ENCODE measurements around the gene EHMT1. TPM values are rescaled to one million over a fixed set of nuclear protein-coding genes. Genes with fewer than 3 reads are reported as not detected.

The EHMT1 gene
- total and polyA plus RNA-seq, 9 of the 15 experiments (the other 6 are each of a cell fraction or from before 2014, with no cell fraction given), result 2.2 to 76.0 (median 36.4) TPM

- H3K9ac ChIP-seq (ENCODE audit: insufficient read depth in 1 of 2, low read depth in 2 of 2, low read length in 2 of 2), result no peak overlapping the region
- H2AFZ ChIP-seq (ENCODE audit: low read depth, low read length), result no peak overlapping the region
- TF ChIP-seq CBX3 (IDR thresholded peaks at IDR 0.05; ENCODE audit: borderline replicate concordance in 1 of 2, low read length in 2 of 2) (0 out of 3 replicates have a peak, but pooled peaks of 1 of the 2 experiments have one; percentile 4), ZNF121 (CRISPR knock-in tag; conservative IDR thresholded peaks at IDR 0.05) (peak; percentile 67), ESRRB (CRISPR knock-in tag; IDR thresholded peaks at IDR 0.05; ENCODE audit: borderline replicate concordance) (no peak)
- WGBS (ENCODE audit: insufficient coverage, low coverage, missing lambda C conversion rate), result 71% methylated on average over 5 of the region's 5 CpGs
- H3K36me3 ChIP-seq (ENCODE audit: control insufficient read depth, insufficient read depth, low read length), result no peaks in the 10 kb centered on the region
- H3K4me3 ChIP-seq, result no peak overlapping the region
- no peaks in the 10 kb centered on the region for H3K27me3 ChIP-seq (ENCODE audit: control insufficient read depth in 2 of 2, insufficient read depth in 2 of 2, low read length in 2 of 2)
- BruUV-seq (replicated peaks), result no TSS peak
- ATAC-seq (no peak), DNase-seq (ENCODE audit: extremely low read depth in 1 of 4, low spot score in 3 of 4) (no peak), FAIRE-seq (peak; percentile 11)
- H4K20me1 ChIP-seq (replicated peaks; ENCODE audit: control insufficient read depth, insufficient read depth, low read length), result peaks cover 11% of the 10 kb centered on the region
- H3K4me1 ChIP-seq (replicated peaks in 1 of 2; ENCODE audit: control insufficient read depth in 2 of 2, insufficient read depth in 2 of 2, low read length in 2 of 2), result peaks cover 23 to 29% of the 10 kb centered on the region in 2 experiments
- intact Hi-C loops (cut with micrococcal nuclease), result no loop called here
- in situ Hi-C loops (cut with MboI), result no loop called here
- no peaks in the 10 kb centered on the region for H3K9me3 ChIP-seq (replicated peaks; ENCODE audit: control insufficient read depth, insufficient read depth, low read depth, low read length)
- H3K27ac ChIP-seq (ENCODE audit: extremely low read depth, low read depth, low read length), result peak overlapping the region; percentile 35; the same call in 1 of the 3 replicates
- peaks cover 96% of the 10 kb centered on the region for H3K79me2 ChIP-seq (ENCODE audit: control insufficient read depth, insufficient read depth, low read length)
- POLR2A ChIA-PET, result interaction anchor here (0.6 to 1.4 kb wide), 7 partner anchors 9 to 134 kb away, joined by 3 to 5 read pairs (median 3); partner anchors contain the start of gene MRPL41
- H3K4me2 ChIP-seq (ENCODE audit: insufficient read depth, low read length), result peak overlapping the region; percentile 50; the same call in 1 of the 2 replicates
- CTCF ChIA-PET (ENCODE audit: low intra/inter-chr PET ratio), result no interaction called here
- no peaks in the 10 kb centered on the region for H3K9me1 ChIP-seq (ENCODE audit: control insufficient read depth, insufficient read depth, low read length)
Observed at GRCh38 chr9:137685741-137686420, 67.1 kb downstream of the EHMT1 start.

GRCh38 chr9:137688261-137688660 is 69.5 kb downstream of the EHMT1 start:
- H3K27me3 ChIP-seq (ENCODE audit: control insufficient read depth in 2 of 2, insufficient read depth in 2 of 2, low read length in 2 of 2), result no peaks in the 10 kb centered on the region
- no peak for FAIRE-seq
- no peak overlapping the region for H3K9ac ChIP-seq (ENCODE audit: insufficient read depth in 1 of 2, low read depth in 2 of 2, low read length in 2 of 2)
- H3K9me3 ChIP-seq (replicated peaks; ENCODE audit: control insufficient read depth, insufficient read depth, low read depth, low read length), result no peaks in the 10 kb centered on the region
- intact Hi-C loops (cut with micrococcal nuclease) (no loop called here), in situ Hi-C loops (cut with MboI) (no loop called here)
- no peak overlapping the region for H3K27ac ChIP-seq (ENCODE audit: extremely low read depth, low read depth, low read length)
- H3K36me3 ChIP-seq (ENCODE audit: control insufficient read depth, insufficient read depth, low read length), result no peaks in the 10 kb centered on the region
- BruUV-seq (replicated peaks), result no TSS peak
- DNase-seq (ENCODE audit: extremely low read depth in 1 of 4, low spot score in 3 of 4), result no peak
- no peak overlapping the region for H2AFZ ChIP-seq (ENCODE audit: low read depth, low read length)
- H3K9me1 ChIP-seq (ENCODE audit: control insufficient read depth, insufficient read depth, low read length), result peaks cover 3% of the 10 kb centered on the region
- peaks cover 9 to 15% of the 10 kb centered on the region in 2 experiments; a peak in 4 of 5 replicates for H3K4me1 ChIP-seq (replicated peaks in 1 of 2; ENCODE audit: control insufficient read depth in 2 of 2, insufficient read depth in 2 of 2, low read length in 2 of 2)
- ATAC-seq, result no peak
- 0 out of 2 replicates have a peak, but pooled peaks cover 7% of the 10 kb centered on the region for H4K20me1 ChIP-seq (replicated peaks; ENCODE audit: control insufficient read depth, insufficient read depth, low read length)
- H3K79me2 ChIP-seq (ENCODE audit: control insufficient read depth, insufficient read depth, low read length), result peaks cover 93% of the 10 kb centered on the region
- no peak overlapping the region for H3K4me2 ChIP-seq (ENCODE audit: insufficient read depth, low read length)
- no peak overlapping the region for H3K4me3 ChIP-seq
- 81% methylated on average over 7 of the region's 7 CpGs for WGBS (ENCODE audit: insufficient coverage, low coverage, missing lambda C conversion rate)
- CTCF ChIA-PET (ENCODE audit: low intra/inter-chr PET ratio), result no interaction called here
- POLR2A ChIA-PET, result no interaction called here
- no peak for TF ChIP-seq E2F5 (CRISPR knock-in tag; IDR thresholded peaks at IDR 0.05)
- no peak for TF ChIP-seq ZNF280A (IDR thresholded peaks at IDR 0.05; ENCODE audit: low read depth, partially characterized antibody)
- TF ChIP-seq U2AF2 (optimal IDR thresholded peaks at IDR 0.05; ENCODE audit: low read depth, low read length), result no peak
- TF ChIP-seq, protein P1, sequence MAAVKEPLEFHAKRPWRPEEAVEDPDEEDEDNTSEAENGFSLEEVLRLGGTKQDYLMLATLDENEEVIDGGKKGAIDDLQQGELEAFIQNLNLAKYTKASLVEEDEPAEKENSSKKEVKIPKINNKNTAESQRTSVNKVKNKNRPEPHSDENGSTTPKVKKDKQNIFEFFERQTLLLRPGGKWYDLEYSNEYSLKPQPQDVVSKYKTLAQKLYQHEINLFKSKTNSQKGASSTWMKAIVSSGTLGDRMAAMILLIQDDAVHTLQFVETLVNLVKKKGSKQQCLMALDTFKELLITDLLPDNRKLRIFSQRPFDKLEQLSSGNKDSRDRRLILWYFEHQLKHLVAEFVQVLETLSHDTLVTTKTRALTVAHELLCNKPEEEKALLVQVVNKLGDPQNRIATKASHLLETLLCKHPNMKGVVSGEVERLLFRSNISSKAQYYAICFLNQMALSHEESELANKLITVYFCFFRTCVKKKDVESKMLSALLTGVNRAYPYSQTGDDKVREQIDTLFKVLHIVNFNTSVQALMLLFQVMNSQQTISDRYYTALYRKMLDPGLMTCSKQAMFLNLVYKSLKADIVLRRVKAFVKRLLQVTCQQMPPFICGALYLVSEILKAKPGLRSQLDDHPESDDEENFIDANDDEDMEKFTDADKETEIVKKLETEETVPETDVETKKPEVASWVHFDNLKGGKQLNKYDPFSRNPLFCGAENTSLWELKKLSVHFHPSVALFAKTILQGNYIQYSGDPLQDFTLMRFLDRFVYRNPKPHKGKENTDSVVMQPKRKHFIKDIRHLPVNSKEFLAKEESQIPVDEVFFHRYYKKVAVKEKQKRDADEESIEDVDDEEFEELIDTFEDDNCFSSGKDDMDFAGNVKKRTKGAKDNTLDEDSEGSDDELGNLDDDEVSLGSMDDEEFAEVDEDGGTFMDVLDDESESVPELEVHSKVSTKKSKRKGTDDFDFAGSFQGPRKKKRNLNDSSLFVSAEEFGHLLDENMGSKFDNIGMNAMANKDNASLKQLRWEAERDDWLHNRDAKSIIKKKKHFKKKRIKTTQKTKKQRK (IDR thresholded peaks at IDR 0.05; ENCODE audit: borderline replicate concordance, low read depth, low read length), result no peak
- no peak for TF ChIP-seq ZNF644 (tag; IDR thresholded peaks at IDR 0.05; ENCODE audit: low read depth)
